Fibroblast of the conjunctiva (primary cell): ENCODE measurements around the gene ODAD3.
"Not testable (repeated sequence)": the region's sequence is repeated elsewhere in the genome, so short reads cannot be mapped to it uniquely, and the experiment has no call there.

Source experiments
- DNase-seq: peaks from one replicate; pipeline ENCODE4 v3.0.0-alpha.2; 2010; ENCODE audit warnings: low read depth

ODAD3 gene

DNA sequence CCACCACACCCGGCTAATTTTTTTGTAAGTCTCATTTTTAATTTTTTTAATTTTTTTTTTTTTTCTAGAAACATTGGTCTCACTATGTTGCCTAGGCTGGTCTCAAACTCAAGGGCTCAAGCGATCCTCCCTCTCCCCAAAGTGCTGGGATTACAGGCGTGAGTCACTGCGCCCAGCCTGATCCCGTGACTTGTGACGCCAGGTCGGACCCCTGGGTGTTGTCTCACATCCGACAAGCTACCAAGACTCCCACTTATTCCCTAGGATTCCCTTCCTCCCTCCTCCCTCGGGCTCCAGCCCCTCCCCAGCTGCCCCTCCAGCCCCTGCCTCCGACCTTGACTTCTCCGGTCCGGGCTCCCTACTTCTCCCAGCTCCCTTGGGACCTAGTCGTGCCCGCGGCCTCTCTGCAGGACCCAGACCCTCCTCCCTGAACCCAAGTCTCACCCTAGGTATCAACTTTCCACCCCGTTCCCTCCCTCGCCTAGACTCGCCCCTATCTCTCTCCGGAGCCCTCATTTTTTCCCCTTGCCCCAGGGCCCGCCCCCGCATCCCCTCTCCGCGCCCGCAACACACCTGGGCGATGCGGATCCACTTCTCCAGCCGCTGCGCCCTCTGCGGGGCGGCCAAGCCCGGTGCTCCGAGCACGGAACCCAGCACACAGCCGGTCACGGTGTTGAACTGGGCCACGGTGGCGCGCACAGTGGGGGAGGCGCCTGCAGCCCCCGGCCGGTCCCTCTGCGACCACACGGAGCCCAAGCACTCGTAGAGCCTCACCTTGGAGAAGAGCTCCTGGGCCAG lies 28.9 kb downstream of the ODAD3 start:
- no peak for DNase-seq

DNA sequence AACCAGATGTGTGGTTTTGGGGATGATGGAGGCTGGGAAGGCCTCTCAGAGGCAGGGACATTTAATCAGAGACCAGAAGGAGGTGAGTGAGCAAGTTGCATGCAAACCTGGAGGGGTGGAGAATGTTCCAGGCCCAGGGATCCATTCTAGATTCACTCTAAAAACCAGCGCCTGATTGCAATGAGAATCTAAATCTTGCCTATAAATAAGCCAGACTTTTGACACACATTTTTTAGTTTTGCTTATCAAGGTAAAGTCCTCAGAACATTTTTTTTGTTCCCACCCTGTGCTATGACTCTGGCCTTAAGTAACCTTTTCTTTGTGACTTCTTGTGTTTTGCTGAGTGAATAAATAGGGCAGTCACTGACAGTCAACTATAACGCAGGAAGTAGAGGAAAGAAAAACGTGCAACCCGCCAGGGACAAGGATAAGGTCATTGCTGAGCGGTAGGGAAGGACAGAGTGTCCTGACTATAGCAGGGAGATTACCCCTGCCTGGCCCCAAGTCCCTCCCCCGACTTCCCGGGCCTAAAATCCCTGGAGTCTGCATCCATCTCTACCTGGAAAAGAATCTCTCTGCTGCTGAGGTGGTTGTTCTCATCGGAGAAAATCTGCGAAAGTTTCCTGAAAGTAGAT lies 30.2 kb downstream of the ODAD3 start:
- DNase-seq = no peak

GRCh38 chr19:11401808-11402543 lies 32.9 kb downstream of the ODAD3 start:
- no peak for DNase-seq

GRCh38 chr19:11400798-11401197 lies 34.1 kb downstream of the ODAD3 start:
- no peak for DNase-seq

DNA sequence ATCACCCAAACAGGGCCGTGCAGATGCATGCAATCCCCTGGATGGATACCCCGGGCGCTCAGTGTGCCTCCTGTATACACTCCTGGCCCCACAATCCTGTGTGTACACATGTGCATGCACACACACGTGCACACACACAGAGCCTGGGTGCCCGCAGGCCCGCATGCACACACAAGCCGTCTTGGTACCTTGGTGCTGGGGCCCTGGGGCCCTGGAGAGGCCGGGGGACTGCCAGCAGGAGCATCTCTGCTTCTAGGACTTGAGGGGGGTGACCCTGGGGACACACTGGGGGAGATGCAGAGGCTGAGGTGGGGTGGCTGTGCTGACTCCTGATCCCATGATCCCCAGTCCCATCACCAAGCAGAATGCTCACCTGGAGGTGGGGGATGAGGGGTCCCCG lies 35.3 kb downstream of the ODAD3 start:
- DNase-seq = no peak

DNA sequence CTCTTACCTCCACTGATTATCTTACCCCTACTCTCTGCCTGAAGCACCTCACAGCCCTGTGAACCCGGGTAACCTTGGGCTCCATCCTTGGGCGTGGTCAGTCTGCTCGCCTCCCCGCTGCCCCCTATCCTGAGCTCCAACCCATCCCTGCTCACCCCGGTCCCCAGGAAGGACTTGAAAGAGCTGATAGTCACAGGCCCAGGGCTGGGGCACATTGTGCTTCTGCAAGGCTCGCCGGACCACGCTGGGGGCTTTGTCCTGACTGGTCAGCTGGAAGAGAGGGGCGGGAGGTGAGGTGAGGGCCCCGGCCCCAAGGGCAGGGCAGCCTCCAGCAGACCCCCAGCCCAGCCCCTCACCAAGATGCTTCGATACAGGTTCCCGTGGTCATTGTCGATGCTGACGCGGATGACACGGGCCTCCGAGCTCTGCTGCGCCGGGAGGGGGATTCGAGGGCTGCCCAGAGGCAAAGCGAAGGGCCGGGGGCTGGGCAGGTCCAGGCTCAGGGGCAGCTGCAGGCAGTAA lies 37.8 kb downstream of the ODAD3 start:
- no peak for DNase-seq

GRCh38 chr19:11390933-11391680 lies 43.8 kb downstream of the ODAD3 start:
- no peak for DNase-seq

DNA sequence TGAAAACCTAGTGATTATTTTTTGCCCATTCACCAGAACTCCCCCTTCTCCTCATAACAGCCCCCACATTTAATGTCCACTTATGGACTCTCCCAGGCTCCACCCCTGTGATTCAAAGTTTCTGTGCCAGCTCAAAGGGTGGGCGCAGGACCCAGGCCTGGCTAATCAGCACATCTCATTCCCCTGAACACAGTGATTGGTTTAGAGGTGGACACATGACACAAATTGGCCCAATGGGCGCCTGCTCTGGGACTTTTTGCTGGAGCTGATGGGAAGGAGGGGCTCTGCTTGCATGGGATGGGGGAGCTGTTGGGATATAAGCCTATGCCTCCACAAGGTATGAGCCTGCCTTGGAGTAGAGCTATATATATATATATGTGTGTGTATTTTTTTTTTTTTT lies 44.6 kb downstream of the ODAD3 start:
- no peak for DNase-seq

GRCh38 chr19:11387162-11388034 lies 47.5 kb downstream of the ODAD3 start:
- no peak for DNase-seq

- DNase-seq = no peak
Observed at GRCh38 chr19:11384778-11385129, 50.2 kb downstream of the ODAD3 start.

DNA sequence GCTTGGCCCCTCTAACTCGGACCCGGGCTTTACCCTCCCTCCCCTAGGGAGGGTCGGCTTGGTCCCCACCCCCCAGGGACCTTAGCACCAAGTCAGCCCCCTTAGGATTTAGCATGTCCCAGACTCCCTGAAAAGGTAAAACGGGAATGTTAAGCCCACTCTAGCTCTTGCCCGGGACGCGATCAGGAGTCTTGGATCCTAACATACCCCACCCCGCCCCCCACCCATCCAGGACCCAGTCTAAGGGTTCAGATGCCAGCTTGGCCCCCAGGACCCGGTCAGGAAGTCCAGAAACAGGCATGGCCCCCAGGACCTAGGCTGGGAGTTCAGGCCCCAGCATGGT lies 51.2 kb downstream of the ODAD3 start:
- DNase-seq = no peak

DNA sequence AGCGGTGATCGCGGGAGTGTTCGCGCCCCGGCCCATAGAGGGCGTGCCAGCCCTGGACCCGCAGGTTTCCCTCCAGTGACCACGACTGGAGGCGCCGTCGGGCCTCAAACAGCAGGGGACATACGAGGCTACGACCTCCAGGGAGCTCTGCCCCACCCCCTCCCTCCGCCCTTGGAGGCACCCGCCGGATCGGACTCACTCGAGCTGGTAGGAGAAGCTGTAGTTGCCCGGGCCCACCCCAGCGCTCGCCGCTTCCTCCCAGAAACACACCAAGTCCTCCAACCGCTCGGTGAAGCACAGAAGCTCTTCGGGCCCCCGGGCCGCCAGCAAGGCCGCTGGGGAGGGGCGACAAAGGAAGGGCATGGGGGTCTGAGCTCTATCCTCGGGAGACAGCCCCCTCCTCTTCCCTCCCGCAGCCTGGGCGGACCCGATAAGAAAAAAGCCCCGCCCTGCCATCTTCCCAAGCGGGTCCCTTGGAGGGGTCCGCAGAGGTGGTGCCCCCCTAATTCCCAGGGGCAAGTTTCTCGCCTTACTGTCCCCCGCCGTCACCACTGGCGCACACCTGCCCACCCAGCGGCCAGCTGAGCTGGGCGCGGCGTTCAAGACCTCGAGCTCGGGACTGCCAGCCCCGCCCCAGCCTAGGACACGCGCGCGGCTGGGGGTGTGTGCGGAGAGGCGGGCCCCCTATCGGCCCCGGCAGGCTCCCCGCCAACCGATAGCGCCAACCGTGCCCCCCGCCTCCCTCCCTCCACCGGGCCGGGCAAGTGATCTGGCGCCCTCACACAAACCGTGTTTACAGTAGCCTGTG lies 51.8 kb downstream of the ODAD3 start:
- no peak for DNase-seq

DNA sequence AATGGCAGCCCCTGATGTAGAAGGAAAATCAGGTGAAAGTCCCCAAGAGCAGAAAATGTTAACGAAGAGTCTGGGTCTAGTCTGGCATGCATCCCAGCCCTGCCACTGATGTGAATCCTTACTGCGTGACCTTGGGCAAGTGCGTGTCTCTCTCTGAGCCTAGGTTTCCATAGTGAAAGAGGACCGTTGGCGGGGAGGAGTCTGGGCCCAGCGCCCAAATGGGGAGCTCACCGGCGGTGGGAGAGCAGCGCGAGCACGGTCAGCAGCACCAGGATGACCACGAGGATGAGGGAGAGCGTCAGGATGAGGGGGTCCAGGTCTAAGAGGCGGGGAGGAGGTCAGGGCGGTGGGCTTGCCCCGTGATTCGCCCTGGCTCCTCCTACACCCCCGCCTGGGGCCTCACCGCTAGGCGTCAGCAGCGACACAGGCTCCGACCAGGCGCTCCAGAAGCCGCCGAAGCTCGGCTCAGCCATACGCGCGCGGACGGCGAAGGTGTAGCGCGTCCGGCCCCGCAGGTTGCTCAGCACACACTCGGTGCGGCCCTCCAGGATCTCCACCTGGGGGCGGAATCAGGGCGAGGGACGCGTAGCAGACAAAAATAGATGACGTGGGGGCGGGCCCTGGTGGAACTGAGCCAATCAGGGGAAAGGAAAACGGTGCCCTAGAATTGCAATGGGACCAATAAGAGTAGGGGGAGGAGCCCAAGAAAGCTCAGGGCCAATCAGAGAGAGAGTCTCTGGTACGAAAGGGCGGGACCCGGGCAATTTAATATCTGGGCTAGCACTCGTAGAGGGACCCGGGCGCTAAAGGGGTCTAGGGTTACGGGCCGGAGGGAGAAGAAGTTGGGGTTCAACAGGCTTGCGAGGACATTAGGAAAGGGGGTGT lies 54.0 kb downstream of the ODAD3 start:
- peak; percentile 90 for DNase-seq

DNA sequence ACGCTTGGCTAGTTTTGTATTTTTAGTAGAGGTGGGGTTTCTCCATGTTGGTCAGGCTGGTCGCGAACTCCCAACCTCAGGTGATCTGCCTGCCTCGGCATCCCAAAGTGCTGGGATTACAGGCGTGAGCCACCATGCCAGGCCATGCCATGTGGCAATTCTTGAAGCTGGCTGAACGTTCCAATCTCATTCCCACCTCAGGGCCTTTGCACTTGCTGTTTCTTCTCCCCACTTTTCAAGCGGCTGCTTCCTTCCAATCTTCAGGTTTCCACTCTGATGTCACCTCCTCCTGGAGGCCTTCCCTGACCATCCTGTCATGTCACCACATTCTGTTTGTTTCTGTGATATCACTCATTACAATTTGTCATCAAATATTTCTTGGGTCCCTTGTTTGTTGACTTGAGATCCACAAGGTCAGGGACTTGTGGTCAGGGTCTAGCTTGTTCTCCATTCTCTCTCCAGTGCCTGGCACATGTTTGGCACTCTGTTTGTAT lies 55.0 kb downstream of the ODAD3 start:
- no peak for DNase-seq

DNA sequence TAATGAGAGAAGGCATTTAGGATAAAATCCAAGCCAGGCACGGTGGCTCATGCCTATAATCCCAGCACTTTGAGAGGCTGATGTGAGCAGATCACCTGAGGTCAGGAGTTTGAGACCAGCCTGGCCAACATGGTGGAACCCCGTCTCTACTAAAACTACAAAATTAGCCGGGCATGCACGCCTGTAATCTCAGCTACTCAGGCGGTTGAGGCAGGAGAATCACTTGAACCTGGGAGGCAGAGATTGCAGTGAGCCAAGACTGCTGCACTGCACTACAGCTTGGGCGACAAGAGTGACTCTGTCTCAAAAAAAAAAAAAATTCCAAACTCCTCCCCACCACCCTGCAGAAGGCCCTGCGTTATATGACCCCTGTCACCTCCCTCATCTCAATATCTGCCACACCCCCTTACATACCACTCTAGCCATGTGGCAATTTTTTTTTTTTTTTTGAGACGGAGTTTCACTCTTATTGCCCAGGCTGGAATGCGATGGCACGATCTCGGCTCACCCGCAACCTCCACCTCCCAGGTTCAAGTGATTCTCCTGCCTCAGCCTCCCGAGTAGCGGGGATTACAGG lies 55.6 kb downstream of the ODAD3 start:
- DNase-seq = not testable (repeated sequence)

DNA sequence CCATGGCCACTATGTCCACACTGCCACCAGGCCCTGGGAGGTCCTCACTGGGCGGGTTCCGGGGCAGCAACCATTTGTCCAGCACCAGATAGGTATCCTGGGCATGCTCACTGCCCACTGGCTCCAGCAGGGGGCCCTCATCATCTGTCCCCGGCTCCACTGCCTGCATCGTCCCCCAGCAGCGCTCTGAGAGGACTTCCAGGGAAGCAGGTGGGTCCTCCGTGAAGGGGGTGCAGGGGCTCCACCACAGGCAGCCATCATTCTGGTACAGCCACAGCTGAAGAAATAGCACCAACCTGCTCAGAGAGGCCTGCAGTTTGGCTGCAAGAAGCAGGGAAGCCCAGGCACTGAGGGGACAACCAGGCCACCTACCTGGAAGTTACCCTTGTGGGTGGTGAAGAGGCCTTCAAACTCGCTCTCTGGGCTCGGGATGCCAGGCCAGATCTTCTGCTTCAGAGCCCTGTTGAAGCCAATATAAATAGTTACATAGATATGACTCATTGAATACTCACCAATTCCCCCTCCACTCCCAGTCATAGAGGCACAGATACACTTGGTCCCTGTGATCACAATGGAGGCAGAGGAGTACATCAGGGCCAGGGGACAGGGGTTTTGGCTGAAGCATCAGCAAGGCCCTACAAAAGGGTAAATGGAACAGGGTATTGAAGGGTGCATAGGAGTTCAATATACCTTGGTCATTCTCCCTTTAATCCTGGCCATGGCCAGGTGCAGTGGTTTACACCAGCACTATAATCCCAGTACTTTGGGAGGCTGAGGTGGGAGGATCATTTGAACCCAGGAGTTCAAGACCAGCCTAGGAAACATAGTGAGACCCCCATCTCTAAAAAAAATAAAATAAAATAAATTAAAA lies 56.4 kb downstream of the ODAD3 start:
- peak; percentile 57 for DNase-seq

DNA sequence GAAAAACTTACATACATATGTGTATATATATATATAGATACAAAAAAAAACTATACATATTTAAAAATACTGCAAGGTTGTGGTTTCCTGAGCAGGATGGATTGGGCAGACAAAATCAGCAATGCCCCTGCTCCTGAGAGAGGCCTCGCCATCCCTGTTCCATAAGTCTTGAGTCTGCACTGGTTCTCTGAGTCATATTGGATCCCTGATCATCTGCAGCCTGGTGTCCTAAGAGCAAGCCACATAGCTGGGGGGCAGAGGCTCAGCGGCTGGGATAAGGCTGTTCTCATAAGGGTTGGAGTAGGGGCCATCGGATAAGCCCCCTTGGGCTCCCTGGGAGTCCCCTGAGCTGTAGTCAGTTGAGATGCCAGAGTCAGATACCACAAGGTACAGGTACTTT lies 57.2 kb downstream of the ODAD3 start:
- no peak for DNase-seq

DNA sequence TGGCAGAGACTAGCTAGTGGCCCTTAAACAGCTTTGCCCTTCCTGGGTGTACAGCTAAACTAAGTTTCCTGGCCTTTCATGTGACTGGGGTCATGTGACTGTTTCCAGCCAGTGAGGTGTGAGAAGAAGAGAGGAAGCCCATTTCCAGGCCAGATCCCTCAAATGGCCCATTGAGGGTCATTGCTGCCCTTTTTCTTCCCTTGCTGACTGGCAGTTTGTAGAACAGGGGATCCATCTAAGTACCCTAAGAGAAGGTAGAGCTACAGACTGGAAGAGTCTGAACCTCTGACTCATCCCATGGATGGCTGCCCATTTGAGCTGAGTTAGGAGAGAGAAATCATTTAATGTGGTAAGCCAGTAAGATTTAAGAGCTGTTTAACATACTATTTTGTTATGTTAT lies 57.7 kb downstream of the ODAD3 start:
- DNase-seq = peak; percentile 84
